ENCODE measurements around the gene NPBWR2. TPM values are rescaled to one million over a fixed set of nuclear protein-coding genes. Genes with fewer than 3 reads are reported as not detected.
A peak's percentile ranks its signal among the peaks of the same experiment; 100 is the strongest.

The NPBWR2 gene
- total RNA-seq, 1 donor from 2014 or later, result not detected

DNA sequence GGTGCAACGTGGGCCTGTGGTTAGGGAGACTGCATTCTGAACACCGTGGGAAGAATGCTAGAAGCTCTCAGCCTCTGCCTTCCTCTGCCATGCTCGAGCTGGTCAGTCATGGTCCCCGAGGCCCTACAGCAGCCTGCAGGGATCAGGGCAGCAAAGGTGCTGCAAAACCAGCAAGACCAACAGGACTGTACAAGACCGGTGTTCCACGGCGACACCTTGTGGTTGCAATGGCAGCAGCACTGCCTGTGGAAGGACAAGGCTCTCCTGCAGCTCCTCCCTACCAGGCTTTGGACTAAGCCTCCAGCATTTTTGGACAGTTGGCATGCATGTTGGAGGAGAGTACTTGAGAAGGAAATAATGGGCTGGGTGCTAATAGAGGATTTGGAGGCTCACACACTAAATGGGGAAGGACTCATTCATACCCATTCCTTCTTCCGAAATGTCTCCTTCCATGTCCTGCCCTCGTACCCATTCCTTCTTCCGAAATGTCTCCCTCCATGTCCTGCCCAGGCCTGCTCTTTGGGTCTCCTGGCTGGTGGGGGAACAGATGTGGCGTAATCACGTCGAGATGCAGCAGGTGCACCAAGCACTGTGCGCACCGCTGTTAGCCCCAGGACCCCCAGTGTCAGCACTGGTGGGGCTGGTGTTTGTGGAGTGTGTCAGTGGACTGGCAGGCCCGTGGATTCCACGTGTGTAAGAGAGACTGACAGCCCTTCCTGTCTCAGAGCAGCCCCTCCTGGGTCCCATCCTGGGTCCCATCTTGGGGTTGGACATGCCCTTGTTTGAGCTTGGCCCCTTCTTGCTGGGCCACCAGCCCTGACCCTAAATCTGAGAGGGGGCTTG is 38.3 kb upstream of the NPBWR2 start:
- intact Hi-C loops (cut with DNase I), result no loop called here
- no peaks in the 10 kb centered on the region for H3K4me1 ChIP-seq
- H3K36me3 ChIP-seq, result no peaks in the 10 kb centered on the region
- no peak overlapping the region for H3K27ac ChIP-seq
- no peaks in the 10 kb centered on the region for H3K9me3 ChIP-seq
- TF ChIP-seq, protein P1, sequence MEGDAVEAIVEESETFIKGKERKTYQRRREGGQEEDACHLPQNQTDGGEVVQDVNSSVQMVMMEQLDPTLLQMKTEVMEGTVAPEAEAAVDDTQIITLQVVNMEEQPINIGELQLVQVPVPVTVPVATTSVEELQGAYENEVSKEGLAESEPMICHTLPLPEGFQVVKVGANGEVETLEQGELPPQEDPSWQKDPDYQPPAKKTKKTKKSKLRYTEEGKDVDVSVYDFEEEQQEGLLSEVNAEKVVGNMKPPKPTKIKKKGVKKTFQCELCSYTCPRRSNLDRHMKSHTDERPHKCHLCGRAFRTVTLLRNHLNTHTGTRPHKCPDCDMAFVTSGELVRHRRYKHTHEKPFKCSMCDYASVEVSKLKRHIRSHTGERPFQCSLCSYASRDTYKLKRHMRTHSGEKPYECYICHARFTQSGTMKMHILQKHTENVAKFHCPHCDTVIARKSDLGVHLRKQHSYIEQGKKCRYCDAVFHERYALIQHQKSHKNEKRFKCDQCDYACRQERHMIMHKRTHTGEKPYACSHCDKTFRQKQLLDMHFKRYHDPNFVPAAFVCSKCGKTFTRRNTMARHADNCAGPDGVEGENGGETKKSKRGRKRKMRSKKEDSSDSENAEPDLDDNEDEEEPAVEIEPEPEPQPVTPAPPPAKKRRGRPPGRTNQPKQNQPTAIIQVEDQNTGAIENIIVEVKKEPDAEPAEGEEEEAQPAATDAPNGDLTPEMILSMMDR (IDR thresholded peaks at IDR 0.05), result no peak
- H3K27me3 ChIP-seq, result no peaks in the 10 kb centered on the region
- H3K4me3 ChIP-seq, result no peak overlapping the region
- peak in 1 of 2 donors; percentile 54 for DNase-seq (ENCODE audit: low spot score in 2 of 2)

DNA sequence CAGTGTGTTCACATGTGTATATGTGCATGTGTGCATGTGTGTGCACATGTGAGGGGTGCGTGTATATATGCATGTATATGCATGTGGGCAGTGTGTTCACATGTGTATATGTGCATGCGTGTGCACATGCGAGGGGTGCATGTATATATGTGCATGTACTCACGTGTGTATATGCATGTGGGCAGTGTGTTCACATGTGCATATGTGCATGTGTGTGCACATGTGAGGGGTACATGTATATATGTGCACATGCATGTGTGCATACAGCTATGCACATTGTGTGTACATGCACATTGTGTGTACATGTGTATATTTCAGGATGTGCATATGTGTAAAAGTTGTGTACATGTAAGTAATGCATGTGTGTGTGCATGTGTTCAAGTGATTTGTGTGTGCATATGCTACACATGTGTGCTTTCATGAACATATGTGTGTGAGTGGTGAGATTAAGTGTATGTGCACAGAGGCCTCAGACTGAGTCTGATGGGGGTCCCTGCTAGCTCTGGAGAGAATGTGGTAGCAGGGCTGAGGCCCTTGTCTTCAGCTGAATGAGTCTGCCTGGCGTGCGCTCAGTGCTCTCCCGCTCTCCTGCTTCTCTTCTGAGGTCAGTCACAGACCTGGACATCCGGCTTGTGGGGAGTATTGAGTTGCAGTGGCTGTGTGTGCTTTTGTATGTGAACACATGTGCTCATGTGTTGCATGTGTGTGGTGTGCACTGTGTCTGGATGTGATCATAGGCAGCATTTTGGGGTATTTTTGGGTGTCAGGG is 37.0 kb upstream of the NPBWR2 start:
- peak in 1 of 2 donors; percentile 13 for DNase-seq (ENCODE audit: low spot score in 2 of 2)
- no peaks in the 10 kb centered on the region for H3K36me3 ChIP-seq
- intact Hi-C loops (cut with DNase I), result no loop called here
- no peaks in the 10 kb centered on the region for H3K4me1 ChIP-seq
- no peaks in the 10 kb centered on the region for H3K9me3 ChIP-seq
- H3K27me3 ChIP-seq, result no peaks in the 10 kb centered on the region
- H3K4me3 ChIP-seq, result no peak overlapping the region
- TF ChIP-seq, protein P1 (IDR thresholded peaks at IDR 0.05), result no peak
- H3K27ac ChIP-seq, result no peak overlapping the region

DNA sequence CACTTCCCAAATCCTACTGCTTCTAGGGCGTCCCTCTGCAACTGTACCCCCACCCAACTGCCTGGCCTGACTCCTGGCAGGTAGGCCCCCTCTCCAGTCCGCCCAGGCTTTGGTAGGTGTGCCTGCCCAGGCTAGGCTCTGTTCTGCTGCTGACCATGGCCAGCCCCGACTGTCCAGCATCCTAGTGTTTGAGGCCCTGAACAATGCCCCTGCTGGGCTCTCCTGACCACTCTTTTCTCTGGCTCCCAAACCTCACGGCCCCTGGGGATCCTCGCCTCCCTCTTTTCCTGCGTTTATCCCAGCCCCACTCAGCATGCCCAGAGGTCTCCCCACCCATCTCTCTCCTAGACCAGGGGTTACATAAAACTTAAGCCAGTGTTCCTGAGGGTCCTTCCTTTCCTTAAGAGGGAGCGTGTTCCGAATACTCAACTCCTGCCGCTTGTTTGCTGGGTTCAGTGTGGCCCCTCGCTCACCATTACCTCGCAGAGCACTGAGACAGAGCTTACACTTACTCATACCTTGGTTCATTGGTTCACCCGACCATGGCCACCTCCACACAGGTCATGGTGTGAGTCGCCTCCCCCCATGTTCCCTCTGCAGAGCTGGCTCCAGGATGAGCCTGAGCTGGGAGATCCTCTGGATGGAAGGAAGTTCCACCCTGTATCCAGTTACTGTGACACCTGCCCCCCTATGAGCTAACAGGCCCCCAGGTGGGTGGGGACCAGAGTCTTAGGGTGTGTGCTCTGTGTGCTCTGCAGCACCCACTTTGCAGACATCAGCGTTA is 35.8 kb upstream of the NPBWR2 start:
- intact Hi-C loops (cut with DNase I), result no loop called here
- TF ChIP-seq, protein P1 (IDR thresholded peaks at IDR 0.05), result no peak
- no peak overlapping the region for H3K4me3 ChIP-seq
- H3K9me3 ChIP-seq, result no peaks in the 10 kb centered on the region
- H3K27ac ChIP-seq, result no peak overlapping the region
- no peaks in the 10 kb centered on the region for H3K36me3 ChIP-seq
- no peaks in the 10 kb centered on the region for H3K4me1 ChIP-seq
- peak in 1 of 2 donors; percentile 53 for DNase-seq (ENCODE audit: low spot score in 2 of 2)
- no peaks in the 10 kb centered on the region for H3K27me3 ChIP-seq

DNA sequence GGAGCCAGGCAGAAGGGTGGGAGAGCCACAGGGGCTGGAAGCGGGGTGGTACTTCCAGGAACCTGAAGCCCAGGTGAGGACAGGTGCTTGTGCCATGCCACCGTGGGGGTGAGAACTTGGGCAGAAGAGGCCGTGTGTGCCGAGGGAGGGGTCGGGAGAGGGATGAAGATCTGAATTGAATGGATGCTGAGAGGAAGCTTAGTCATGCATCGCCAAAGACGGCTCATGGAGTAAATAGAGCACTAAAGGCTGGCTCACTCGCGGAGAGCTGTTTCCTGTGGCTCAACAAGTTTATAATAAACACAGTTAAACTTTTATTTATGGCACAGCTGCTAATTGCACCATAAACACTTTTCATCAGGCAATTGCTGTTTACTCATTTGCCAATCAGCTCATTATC is 35.2 kb upstream of the NPBWR2 start:
- intact Hi-C loops (cut with DNase I), result no loop called here
- Histone ChIP-seq H3K4me3 (no peak overlapping the region), H3K27me3 (no peaks in the 10 kb centered on the region), H3K9me3 (no peaks in the 10 kb centered on the region), H3K36me3 (no peaks in the 10 kb centered on the region), H3K27ac (no peak overlapping the region), H3K4me1 (no peaks in the 10 kb centered on the region)
- peak in 1 of 2 donors; percentile 41 for DNase-seq (ENCODE audit: low spot score in 2 of 2)
- TF ChIP-seq, protein P1 (IDR thresholded peaks at IDR 0.05), result no peak

DNA sequence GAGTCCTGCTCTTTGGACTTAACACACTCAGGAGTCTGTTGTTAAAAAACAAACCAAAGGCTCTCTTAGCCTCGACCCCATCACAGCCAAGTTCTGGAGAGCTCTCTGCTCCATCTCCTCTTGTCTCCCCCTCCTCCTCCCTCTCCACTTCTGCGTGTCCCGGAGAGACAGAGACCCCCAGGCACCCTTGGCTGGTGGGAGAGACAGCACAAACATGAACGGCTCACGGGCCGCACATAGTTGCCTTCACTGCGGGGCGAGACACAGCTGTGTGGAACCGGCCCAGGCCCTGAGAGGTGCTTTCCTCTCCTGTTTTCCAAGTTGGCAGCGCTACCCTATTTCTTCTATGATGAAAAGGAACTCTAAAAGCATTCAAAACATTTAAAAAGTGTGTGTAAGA is 33.6 kb upstream of the NPBWR2 start:
- H3K4me3 ChIP-seq, result no peak overlapping the region
- intact Hi-C loops (cut with DNase I), result no loop called here
- H3K4me1 ChIP-seq, result no peaks in the 10 kb centered on the region
- no peaks in the 10 kb centered on the region for H3K27me3 ChIP-seq
- no peaks in the 10 kb centered on the region for H3K36me3 ChIP-seq
- H3K9me3 ChIP-seq, result no peaks in the 10 kb centered on the region
- DNase-seq (ENCODE audit: low spot score in 2 of 2), result peak in 1 of 2 donors; percentile 54
- H3K27ac ChIP-seq, result no peak overlapping the region
- TF ChIP-seq, protein P1 (IDR thresholded peaks at IDR 0.05), result no peak

Measured in ascending aorta (tissue), 2 donors.